SK-N-SH (cell line): ENCODE results near the gene NOMO2.
"Not testable (repeated sequence)": the region's sequence is repeated elsewhere in the genome, so short reads cannot be mapped to it uniquely, and the experiment has no call there.

Experiments
- CTCF ChIP-seq: fragments of 200-600 bp; sonication (generic); IDR thresholded peaks from 2 replicates; pipeline ENCODE4 v1.6.1; 2017; ENCODE audit warnings: antibody characterized with exemption, mild to moderate bottlenecking, moderate library complexity
- ELF1 ChIP-seq: IDR thresholded peaks from 2 replicates; pipeline ENCODE4 v1.4.0; 2012
- EP300 ChIP-seq, 2 experiments: IDR thresholded peaks; 2 replicates each; pipeline versions ENCODE4 v1.4.0 to v1.6.1; 2012; ENCODE audit warnings: borderline replicate concordance in 1 of 2, low read depth in 1 of 2, low read length in 1 of 2
- MAX ChIP-seq: IDR thresholded peaks from 2 replicates; pipeline ENCODE4 v1.4.0; 2012; ENCODE audit warnings: low read depth
- POLR2AphosphoS5 ChIP-seq: IDR thresholded peaks from 2 replicates; pipeline ENCODE4 v1.6.1; 2012; ENCODE audit warnings: low read depth, low read length
- RCOR1 ChIP-seq: fragments of 150-350 bp; IDR thresholded peaks from 2 replicates; pipeline ENCODE4 v1.6.1; 2017; ENCODE audit warnings: antibody characterized with exemption, low read length
- RXRA ChIP-seq: IDR thresholded peaks from 2 replicates; pipeline ENCODE4 v1.4.0; 2012; ENCODE audit warnings: low read depth, mild to moderate bottlenecking, borderline replicate concordance

GRCh38 chr16:18526547-18526946 lies 35.4 kb downstream of the NOMO2 start:
- not testable (repeated sequence) for TF ChIP-seq CTCF; RXRA; POLR2AphosphoS5; RCOR1; EP300 (IDR thresholded peaks at IDR 0.05; ENCODE audit: borderline replicate concordance in 1 of 2, low read depth in 1 of 2, low read length in 1 of 2); MAX; ELF1
